ENCODE measurements around the gene PCIF1.

The PCIF1 gene

DNA sequence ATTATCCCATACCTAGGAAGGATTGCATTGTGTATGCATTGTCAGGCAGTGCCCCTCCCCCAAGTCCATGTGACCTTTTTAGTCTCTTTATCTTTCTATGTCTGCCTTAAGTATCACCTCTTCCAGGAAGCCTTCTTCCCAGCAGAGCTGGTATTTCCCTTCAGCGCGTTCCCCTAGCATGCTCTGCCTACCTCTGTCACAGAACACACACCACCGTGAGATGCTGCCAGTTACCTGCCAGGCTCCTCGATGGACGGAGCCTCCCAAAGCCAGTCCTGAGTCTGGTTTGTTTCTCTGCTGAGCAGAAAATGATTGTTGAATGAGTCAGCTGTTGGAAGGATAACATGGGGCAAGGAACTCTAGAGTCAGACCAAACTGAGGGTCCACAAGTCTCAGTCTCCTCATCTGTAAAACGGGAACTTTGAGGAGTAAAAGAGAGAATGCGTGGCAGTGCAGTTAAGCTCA is 48.8 kb downstream of the PCIF1 start (continued):
- TF ChIP-seq, protein P1, sequence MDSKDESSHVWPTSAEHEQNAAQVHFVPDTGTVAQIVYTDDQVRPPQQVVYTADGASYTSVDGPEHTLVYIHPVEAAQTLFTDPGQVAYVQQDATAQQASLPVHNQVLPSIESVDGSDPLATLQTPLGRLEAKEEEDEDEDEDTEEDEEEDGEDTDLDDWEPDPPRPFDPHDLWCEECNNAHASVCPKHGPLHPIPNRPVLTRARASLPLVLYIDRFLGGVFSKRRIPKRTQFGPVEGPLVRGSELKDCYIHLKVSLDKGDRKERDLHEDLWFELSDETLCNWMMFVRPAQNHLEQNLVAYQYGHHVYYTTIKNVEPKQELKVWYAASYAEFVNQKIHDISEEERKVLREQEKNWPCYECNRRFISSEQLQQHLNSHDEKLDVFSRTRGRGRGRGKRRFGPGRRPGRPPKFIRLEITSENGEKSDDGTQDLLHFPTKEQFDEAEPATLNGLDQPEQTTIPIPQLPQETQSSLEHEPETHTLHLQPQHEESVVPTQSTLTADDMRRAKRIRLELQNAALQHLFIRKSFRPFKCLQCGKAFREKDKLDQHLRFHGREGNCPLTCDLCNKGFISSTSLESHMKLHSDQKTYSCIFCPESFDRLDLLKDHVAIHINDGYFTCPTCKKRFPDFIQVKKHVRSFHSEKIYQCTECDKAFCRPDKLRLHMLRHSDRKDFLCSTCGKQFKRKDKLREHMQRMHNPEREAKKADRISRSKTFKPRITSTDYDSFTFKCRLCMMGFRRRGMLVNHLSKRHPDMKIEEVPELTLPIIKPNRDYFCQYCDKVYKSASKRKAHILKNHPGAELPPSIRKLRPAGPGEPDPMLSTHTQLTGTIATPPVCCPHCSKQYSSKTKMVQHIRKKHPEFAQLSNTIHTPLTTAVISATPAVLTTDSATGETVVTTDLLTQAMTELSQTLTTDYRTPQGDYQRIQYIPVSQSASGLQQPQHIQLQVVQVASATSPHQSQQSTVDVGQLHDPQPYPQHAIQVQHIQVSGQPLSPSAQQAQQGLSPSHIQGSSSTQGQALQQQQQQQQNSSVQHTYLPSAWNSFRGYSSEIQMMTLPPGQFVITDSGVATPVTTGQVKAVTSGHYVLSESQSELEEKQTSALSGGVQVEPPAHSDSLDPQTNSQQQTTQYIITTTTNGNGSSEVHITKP (tag by site-specific recombination; IDR thresholded peaks at IDR 0.05): no peak
- TF ChIP-seq, protein P2, sequence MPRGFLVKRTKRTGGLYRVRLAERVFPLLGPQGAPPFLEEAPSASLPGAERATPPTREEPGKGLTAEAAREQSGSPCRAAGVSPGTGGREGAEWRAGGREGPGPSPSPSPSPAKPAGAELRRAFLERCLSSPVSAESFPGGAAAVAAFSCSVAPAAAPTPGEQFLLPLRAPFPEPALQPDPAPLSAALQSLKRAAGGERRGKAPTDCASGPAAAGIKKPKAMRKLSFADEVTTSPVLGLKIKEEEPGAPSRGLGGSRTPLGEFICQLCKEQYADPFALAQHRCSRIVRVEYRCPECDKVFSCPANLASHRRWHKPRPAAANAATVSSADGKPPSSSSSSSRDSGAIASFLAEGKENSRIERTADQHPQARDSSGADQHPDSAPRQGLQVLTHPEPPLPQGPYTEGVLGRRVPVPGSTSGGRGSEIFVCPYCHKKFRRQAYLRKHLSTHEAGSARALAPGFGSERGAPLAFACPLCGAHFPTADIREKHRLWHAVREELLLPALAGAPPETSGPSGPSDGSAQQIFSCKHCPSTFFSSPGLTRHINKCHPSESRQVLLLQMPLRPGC (tag by site-specific recombination; IDR thresholded peaks at IDR 0.05): no peak
- no peak for TF ChIP-seq KLF17 (tag by site-specific recombination; IDR thresholded peaks at IDR 0.05)
- no peak for TF ChIP-seq ZNF561 (tag by site-specific recombination; IDR thresholded peaks at IDR 0.05; ENCODE audit: borderline replicate concordance)
- no peak for TF ChIP-seq HOXD13 (CRISPR knock-in tag; IDR thresholded peaks at IDR 0.05; ENCODE audit: borderline replicate concordance)
- TF ChIP-seq SALL2 (tag by site-specific recombination; IDR thresholded peaks at IDR 0.05; ENCODE audit: borderline replicate concordance): no peak
- TF ChIP-seq, protein P3, sequence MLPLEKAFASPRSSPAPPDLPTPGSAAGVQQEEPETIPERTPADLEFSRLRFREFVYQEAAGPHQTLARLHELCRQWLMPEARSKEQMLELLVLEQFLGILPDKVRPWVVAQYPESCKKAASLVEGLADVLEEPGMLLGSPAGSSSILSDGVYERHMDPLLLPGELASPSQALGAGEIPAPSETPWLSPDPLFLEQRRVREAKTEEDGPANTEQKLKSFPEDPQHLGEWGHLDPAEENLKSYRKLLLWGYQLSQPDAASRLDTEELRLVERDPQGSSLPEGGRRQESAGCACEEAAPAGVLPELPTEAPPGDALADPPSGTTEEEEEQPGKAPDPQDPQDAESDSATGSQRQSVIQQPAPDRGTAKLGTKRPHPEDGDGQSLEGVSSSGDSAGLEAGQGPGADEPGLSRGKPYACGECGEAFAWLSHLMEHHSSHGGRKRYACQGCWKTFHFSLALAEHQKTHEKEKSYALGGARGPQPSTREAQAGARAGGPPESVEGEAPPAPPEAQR (tag by site-specific recombination; IDR thresholded peaks at IDR 0.05): no peak
- no peak for TF ChIP-seq ZNF580 (tag by site-specific recombination; IDR thresholded peaks at IDR 0.05)
- TF ChIP-seq SCRT1 (tag by site-specific recombination; IDR thresholded peaks at IDR 0.05; ENCODE audit: borderline replicate concordance): no peak

- no peak overlapping the region for H3K27ac ChIP-seq (ENCODE audit: extremely low read depth, low read depth, low read length)
- no peak overlapping the region for H3K4me3 ChIP-seq (ENCODE audit: low read depth, low read length)
- H3K9me3 ChIP-seq (ENCODE audit: control insufficient read depth, insufficient read depth, low read depth, low read length): no peaks in the 10 kb centered on the region
- ChIA-PET POLR2A (no interaction called here), CTCF (interaction anchor here (0.6 to 6.3 kb wide), 7 partner anchors 10 to 147 kb away, joined by 3 to 86 read pairs (median 4); no protein-coding TSS in a partner anchor)
- H3K36me3 ChIP-seq (ENCODE audit: control insufficient read depth in 2 of 2, insufficient read depth in 1 of 2, low read length in 2 of 2): no peaks in the 10 kb centered on the region
- peak; percentile 23; the same call in 1 of the 2 replicates for TF ChIP-seq CTCF (tag by site-specific recombination; IDR thresholded peaks at IDR 0.05)
- TF ChIP-seq ZNF324 (tag by site-specific recombination; IDR thresholded peaks at IDR 0.05): no peak
- 0 out of 2 replicates have a peak, but pooled peaks have one; percentile 30 for TF ChIP-seq ZBTB17 (tag by site-specific recombination; IDR thresholded peaks at IDR 0.05)
- no peak for TF ChIP-seq ZIC2 (tag by site-specific recombination; IDR thresholded peaks at IDR 0.05)
- TF ChIP-seq ZBTB8A (tag by site-specific recombination; IDR thresholded peaks at IDR 0.05): no peak
- TF ChIP-seq ZNF654 (tag by site-specific recombination; IDR thresholded peaks at IDR 0.05; ENCODE audit: low read depth): peak; percentile 30; the same call in 1 of the 2 replicates
- no peaks in the 10 kb centered on the region for H3K4me1 ChIP-seq (ENCODE audit: control insufficient read depth, insufficient read depth, low read length)
Observed at GRCh38 chr20:45985573-45985972, 51.1 kb downstream of the PCIF1 start.

All from HEK293 (cell line).